ENCODE data around the gene SH3RF2.

GRCh38 chr5:145922059-145922458, 14.3 kb upstream of the SH3RF2 start:
- TF ChIP-seq CTCF (IDR thresholded peaks at IDR 0.05; ENCODE audit: low read depth, low read length) (no peak), EZH2phosphoT487 (IDR thresholded peaks at IDR 0.05; ENCODE audit: low read depth) (no peak)
